GM12878 (cell line): Measurements from ENCODE around the gene SRP54. TPM values are rescaled to one million over a fixed set of nuclear protein-coding genes. Genes with fewer than 3 reads are reported as not detected.
A peak's percentile ranks its signal among the peaks of the same experiment; 100 is the strongest.

Experiments used
- ATAC-seq: fragments of 200-7000 bp; cut with Tn5 transposase; 3 replicates; pipeline ENCODE4 v1.9.1; 2020; ENCODE audit warnings: mild to moderate bottlenecking, moderate library complexity
- BruUV-seq: library from RNA; stranded (reverse); fragments of 400-500 nt; replicated peaks from 2 replicates; lab custom pipeline; 2021; lab: Mats Ljungman, UMichigan
- CTCF ChIA-PET: fragments of 300-600 bp; sonication (Branson Sonifier 250); formaldehyde crosslinking; extraction: SDS; loops from one replicate; lab custom pipeline; 2021; ENCODE audit warnings: inconsistent platforms; lab: Yijun Ruan, JAX
- POLR2A ChIA-PET: fragments of 350-600 bp; formaldehyde crosslinking; extraction: SDS; loops from one replicate; lab custom pipeline; 2021; ENCODE audit warnings: inconsistent platforms; lab: Charles Lee
- RAD21 ChIA-PET: fragments of 300-600 bp; sonication (Branson Sonifier 250); formaldehyde crosslinking; loops from one replicate; lab custom pipeline; 2023; ENCODE audit warnings: antibody characterized with exemption; ENCODE audit not compliant: unreplicated experiment; lab: Charles Lee
- SMC1A ChIA-PET: fragments of 300-600 bp; sonication (Branson Sonifier 250); formaldehyde crosslinking; loops from one replicate; lab custom pipeline; 2023; ENCODE audit not compliant: unreplicated experiment, uncharacterized antibody; lab: Charles Lee
- DNase-seq: peaks from one replicate; pipeline ENCODE4 v3.0.0-alpha.2; 2011; ENCODE audit warnings: low read depth, low spot score
- FAIRE-seq: peaks from 3 replicates; lab custom pipeline; 2011; peaks lifted over from hg19 to GRCh38; lab: Jason Lieb, UNC
- H2AFZ ChIP-seq: 2 replicates; pipeline ENCODE4 v1.6.0; 2011; ENCODE audit warnings: low read depth, low read length, control low read depth; ENCODE audit not compliant: control insufficient read depth
- H3K27ac ChIP-seq: 2 replicates; pipeline ENCODE4 v1.5.1; 2011; ENCODE audit warnings: control low read depth; ENCODE audit not compliant: control insufficient read depth, insufficient read depth
- H3K27me3 ChIP-seq, 2 experiments: replicated peaks in 1 of 2; 2 replicates each; pipeline versions ENCODE4 v1.6.0 to v1.6.1; 2011; ENCODE audit warnings: low read length in 1 of 2; ENCODE audit not compliant: control insufficient read depth in 2 of 2, insufficient read depth in 2 of 2
- H3K36me3 ChIP-seq, 2 experiments: 2 replicates each; pipeline ENCODE4 v1.5.1; 2011; ENCODE audit warnings: low read length in 1 of 2; ENCODE audit not compliant: control insufficient read depth in 2 of 2, insufficient read depth in 2 of 2
- H3K4me1 ChIP-seq: 2 replicates; pipeline ENCODE4 v1.6.1; 2011; ENCODE audit warnings: mild to moderate bottlenecking, low read length, moderate library complexity, mixed read lengths; ENCODE audit not compliant: control insufficient read depth, insufficient read depth
- H3K4me2 ChIP-seq: 2 replicates; pipeline ENCODE4 v1.6.0; 2011; ENCODE audit warnings: control low read depth; ENCODE audit not compliant: control insufficient read depth, insufficient read depth
- H3K4me3 ChIP-seq: fragments of 200-600 bp; sonication (generic); 2 replicates; pipeline ENCODE4 v1.5.1; 2016
- H3K79me2 ChIP-seq: 2 replicates; pipeline ENCODE4 v1.6.0; 2011; ENCODE audit warnings: low read length; ENCODE audit not compliant: control insufficient read depth, insufficient read depth
- H3K9ac ChIP-seq: 2 replicates; pipeline ENCODE4 v1.8.0; 2011; ENCODE audit warnings: low read length, control low read depth, mixed read lengths; ENCODE audit not compliant: control insufficient read depth, insufficient read depth
- H3K9me3 ChIP-seq: replicated peaks from 3 replicates; pipeline ENCODE4 v1.5.1; 2011; ENCODE audit warnings: mild to moderate bottlenecking, low read length; ENCODE audit not compliant: control insufficient read depth, insufficient read depth
- H4K20me1 ChIP-seq: 2 replicates; pipeline ENCODE4 v1.6.0; 2011; ENCODE audit not compliant: control insufficient read depth, insufficient read depth
- HDAC2 ChIP-seq: fragments of 200-600 bp; sonication (generic); IDR thresholded peaks from 2 replicates; pipeline ENCODE4 v1.6.1; 2017
- HDAC6 ChIP-seq: fragments of 200-600 bp; sonication (generic); IDR thresholded peaks from one replicate; pipeline ENCODE4 v1.8.0; 2017; ENCODE audit warnings: antibody characterized with exemption; ENCODE audit not compliant: unreplicated experiment
- IRF4 ChIP-seq: IDR thresholded peaks from 2 replicates; pipeline ENCODE4 v1.6.1; 2011; ENCODE audit warnings: low read depth, low read length
- KLF5 ChIP-seq: fragments of 450-650 bp; IDR thresholded peaks from 2 replicates; pipeline ENCODE4 v1.6.1; 2014; ENCODE audit warnings: mild to moderate bottlenecking; ENCODE audit not compliant: partially characterized antibody
- MXI1 ChIP-seq: fragments of 150-350 bp; IDR thresholded peaks from 2 replicates; pipeline ENCODE4 v1.6.1; 2011; ENCODE audit warnings: low read depth, mild to moderate bottlenecking, inconsistent platforms, low read length, improper control_type of control experiment
- NFIC ChIP-seq: IDR thresholded peaks from 2 replicates; pipeline ENCODE4 v1.6.1; 2012; ENCODE audit warnings: low read depth, mild to moderate bottlenecking, inconsistent platforms, low read length, moderate library complexity
- PAX8 ChIP-seq: fragments of 450-650 bp; IDR thresholded peaks from 2 replicates; pipeline ENCODE4 v1.6.1; 2017; ENCODE audit warnings: mild to moderate bottlenecking, moderate library complexity
- PBX3 ChIP-seq: IDR thresholded peaks from 2 replicates; pipeline ENCODE4 v1.6.1; 2011; ENCODE audit warnings: mild to moderate bottlenecking, low read depth, low read length, moderate library complexity; ENCODE audit not compliant: insufficient replicate concordance
- RFX5 ChIP-seq: IDR thresholded peaks from 2 replicates; pipeline ENCODE4 v1.6.1; 2011; ENCODE audit warnings: low read depth, low read length, improper control_type of control experiment
- TAF1 ChIP-seq: IDR thresholded peaks from 2 replicates; pipeline ENCODE4 v1.6.1; 2011; ENCODE audit warnings: mild to moderate bottlenecking, low read depth, low read length, borderline replicate concordance
- TCF7 ChIP-seq: IDR thresholded peaks from 2 replicates; pipeline ENCODE4 v1.6.1; 2014; ENCODE audit warnings: antibody characterized with exemption, borderline replicate concordance
- WRNIP1 ChIP-seq: IDR thresholded peaks from 2 replicates; pipeline ENCODE4 v1.6.1; 2011; ENCODE audit warnings: low read depth, low read length, improper control_type of control experiment, borderline replicate concordance
- ZBED1 ChIP-seq: IDR thresholded peaks from 2 replicates; pipeline ENCODE4 v1.6.1; 2016; ENCODE audit warnings: borderline replicate concordance
- WGBS: methylation state at CpG from one replicate; pipeline ENCODE4 v1.1.6; 2016; ENCODE audit warnings: low lambda C conversion rate; ENCODE audit not compliant: insufficient replicate concordance, insufficient coverage; ENCODE audit errors: missing lambda C conversion rate; 5-methylcytosine and 5-hydroxymethylcytosine counted together
- in situ Hi-C: fragments of 300-500 bp; cut with MboI; formaldehyde crosslinking; loops from 9 replicates; pipeline ENCODE4 v1.14.3; 2018; ENCODE audit warnings: mixed read lengths
- intact Hi-C: fragments of 100-400 bp; cut with micrococcal nuclease; formaldehyde crosslinking; loops from one replicate; pipeline ENCODE4 v1.14.2; 2022; ENCODE audit not compliant: unreplicated experiment
- polyA plus RNA-seq, 11 experiments: library from polyadenylated mRNA; depleted of rRNA in 4 of 11; unstranded in 6 of 11; stranded (reverse) in 5 of 11; fragments of >200 nt; fragmentation: Nextera tagmentation in 4 of 11; fragmentation: Illumina TruSeq in 1 of 11; extraction: Ambion mirVana in 4 of 11; extraction: Trizol in 1 of 11; gene quantifications; 1 replicate in 1 of 11; 2 replicates in 10 of 11; pipeline versions ENCODE4 v1.2.1 to v1.2.3, GENCODE V29; 2011 to 2016; ENCODE audit warnings: inconsistent platforms in 2 of 11, missing spikeins in 2 of 11, low read depth in 1 of 11
- total RNA-seq, 4 experiments: library from RNA; depleted of rRNA in 3 of 4; stranded (reverse); fragments of >200 nt in 3 of 4; fragmentation: Illumina TruSeq in 1 of 4; extraction: Trizol in 1 of 4; gene quantifications; 2 replicates each; pipeline versions ENCODE4 v1.2.1 to v1.2.3, GENCODE V29; 2013 to 2021
- TF ChIP-seq, protein P1 (sequence below): IDR thresholded peaks from 2 replicates; pipeline ENCODE4 v1.6.1; 2012; ENCODE audit warnings: mild to moderate bottlenecking, low read depth, low read length
- TF ChIP-seq, protein P2 (sequence below): IDR thresholded peaks from 2 replicates; pipeline ENCODE4 v1.6.1; 2012; ENCODE audit warnings: low read depth, low read length, improper control_type of control experiment

SRP54 gene
- total and polyA plus RNA-seq, 10 of the 15 experiments (the other 5 are each of a cell fraction or from before 2014, with no cell fraction given): 54.1 to 130 (median 72.3) TPM

DNA sequence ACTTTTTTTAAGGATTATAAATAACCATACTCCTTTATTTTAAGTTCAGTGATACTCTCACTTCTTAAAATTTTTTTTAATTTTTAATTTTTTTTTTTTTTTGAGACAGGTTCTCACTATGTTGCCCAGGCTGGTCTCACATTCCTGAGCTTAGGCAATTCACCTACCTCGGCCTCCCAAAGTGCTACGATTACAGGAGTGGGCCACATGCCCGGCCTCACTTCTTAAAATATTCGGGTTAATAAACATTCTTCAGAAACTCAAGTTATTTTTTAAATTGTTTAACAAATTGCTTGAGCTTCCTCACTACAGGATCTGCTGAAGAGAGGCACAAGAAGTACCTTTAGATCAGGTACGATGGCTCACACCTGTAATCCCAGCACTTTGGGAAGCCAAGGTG, 4.3 kb upstream of the SRP54 start (continued):
- TF ChIP-seq PBX3 (no peak), TCF7 (no peak), RFX5 (no peak)
- TF ChIP-seq, protein P1, sequence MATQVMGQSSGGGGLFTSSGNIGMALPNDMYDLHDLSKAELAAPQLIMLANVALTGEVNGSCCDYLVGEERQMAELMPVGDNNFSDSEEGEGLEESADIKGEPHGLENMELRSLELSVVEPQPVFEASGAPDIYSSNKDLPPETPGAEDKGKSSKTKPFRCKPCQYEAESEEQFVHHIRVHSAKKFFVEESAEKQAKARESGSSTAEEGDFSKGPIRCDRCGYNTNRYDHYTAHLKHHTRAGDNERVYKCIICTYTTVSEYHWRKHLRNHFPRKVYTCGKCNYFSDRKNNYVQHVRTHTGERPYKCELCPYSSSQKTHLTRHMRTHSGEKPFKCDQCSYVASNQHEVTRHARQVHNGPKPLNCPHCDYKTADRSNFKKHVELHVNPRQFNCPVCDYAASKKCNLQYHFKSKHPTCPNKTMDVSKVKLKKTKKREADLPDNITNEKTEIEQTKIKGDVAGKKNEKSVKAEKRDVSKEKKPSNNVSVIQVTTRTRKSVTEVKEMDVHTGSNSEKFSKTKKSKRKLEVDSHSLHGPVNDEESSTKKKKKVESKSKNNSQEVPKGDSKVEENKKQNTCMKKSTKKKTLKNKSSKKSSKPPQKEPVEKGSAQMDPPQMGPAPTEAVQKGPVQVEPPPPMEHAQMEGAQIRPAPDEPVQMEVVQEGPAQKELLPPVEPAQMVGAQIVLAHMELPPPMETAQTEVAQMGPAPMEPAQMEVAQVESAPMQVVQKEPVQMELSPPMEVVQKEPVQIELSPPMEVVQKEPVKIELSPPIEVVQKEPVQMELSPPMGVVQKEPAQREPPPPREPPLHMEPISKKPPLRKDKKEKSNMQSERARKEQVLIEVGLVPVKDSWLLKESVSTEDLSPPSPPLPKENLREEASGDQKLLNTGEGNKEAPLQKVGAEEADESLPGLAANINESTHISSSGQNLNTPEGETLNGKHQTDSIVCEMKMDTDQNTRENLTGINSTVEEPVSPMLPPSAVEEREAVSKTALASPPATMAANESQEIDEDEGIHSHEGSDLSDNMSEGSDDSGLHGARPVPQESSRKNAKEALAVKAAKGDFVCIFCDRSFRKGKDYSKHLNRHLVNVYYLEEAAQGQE: no peak

- Histone ChIP-seq H4K20me1 (no peaks in the 10 kb centered on the region), H3K9ac (peak overlapping the region; percentile 96; the same call in 1 of the 2 replicates), H3K79me2 (peaks cover 51% of the 10 kb centered on the region), H3K4me3 (peak overlapping the region; percentile 89), H3K27ac (no peak overlapping the region; the same call in 1 of the 2 replicates), H3K36me3 (no peaks in the 10 kb centered on the region), H2AFZ (no peak overlapping the region), H3K4me2 (peak overlapping the region; percentile 84), H3K4me1 (no peaks in the 10 kb centered on the region), H3K9me3 (no peaks in the 10 kb centered on the region), H3K27me3 (no peaks in the 10 kb centered on the region)
- BruUV-seq: no TSS peak
- no peak for ATAC-seq
- intact Hi-C loops (loop anchor here (5.0 kb wide), 1 partner anchor 422 kb away; the partner anchor contains the start of gene NFKBIA), in situ Hi-C loops (loop anchor here (5.0 kb wide), 1 partner anchor 108 kb away; no protein-coding TSS in a partner anchor)
- no peak for DNase-seq
- CTCF ChIA-PET: interaction anchor here (0.8 to 5.5 kb wide), 12 partner anchors 9 to 269 kb away, joined by 3 to 20 read pairs (median 4); partner anchors contain the start of genes BAZ1A and FAM177A1
- POLR2A ChIA-PET: interaction anchor here (0.6 to 4.4 kb wide), 10 partner anchors 10 to 307 kb away, joined by 3 to 37 read pairs (median 4); partner anchors contain the start of genes BAZ1A, FAM177A1, PPP2R3C and PRORP
- RAD21 ChIA-PET: interaction anchor here (0.6 to 4.7 kb wide), 9 partner anchors 14 to 162 kb away, joined by 3 to 29 read pairs (median 5); partner anchors contain the start of genes BAZ1A and FAM177A1
- FAIRE-seq: no peak
- 80% methylated on average over 11 of the region's 11 CpGs for WGBS
- SMC1A ChIA-PET: interaction anchor here (0.7 to 2.4 kb wide), 20 partner anchors 9 to 308 kb away, joined by 3 to 14 read pairs (median 4); no protein-coding TSS in a partner anchor
- TF ChIP-seq TAF1 (no peak), PAX8 (no peak), MXI1 (no peak), NFIC (no peak), WRNIP1 (no peak), HDAC2 (no peak), ZBED1 (no peak), IRF4 (no peak), KLF5 (no peak), HDAC6 (no peak)
- TF ChIP-seq, protein P2, sequence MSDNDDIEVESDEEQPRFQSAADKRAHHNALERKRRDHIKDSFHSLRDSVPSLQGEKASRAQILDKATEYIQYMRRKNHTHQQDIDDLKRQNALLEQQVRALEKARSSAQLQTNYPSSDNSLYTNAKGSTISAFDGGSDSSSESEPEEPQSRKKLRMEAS: no peak
These were observed 2.4 kb upstream of the SRP54 start for GRCh38 chr14:34980337-34980900.
